Epithelial cell of proximal tubule (primary cell): ENCODE data around the gene MAST2. TPM values are rescaled to one million over a fixed set of nuclear protein-coding genes. Genes with fewer than 3 reads are reported as not detected.

ENCODE experiments used
- DNase-seq: peaks from one replicate; pipeline ENCODE4 v3.0.0-alpha.2; 2011; ENCODE audit warnings: low read depth
- H3K4me3 ChIP-seq: 2 replicates; pipeline ENCODE4 v1.5.1; 2011; ENCODE audit warnings: low read depth, mild to moderate bottlenecking, low read length
- total RNA-seq: library from RNA; depleted of rRNA; stranded (reverse); fragments of >200 nt; gene quantifications from 2 replicates; pipeline ENCODE4 v1.2.3, GENCODE V29; 2015
- TF ChIP-seq, protein P1 (sequence below): conservative IDR thresholded peaks from 2 replicates; pipeline ENCODE4 v1.5.1; 2012; ENCODE audit warnings: low read depth, mild to moderate bottlenecking, low read length

Gene MAST2
- total RNA-seq, 1 donor from 2014 or later: 30.3 TPM

DNA sequence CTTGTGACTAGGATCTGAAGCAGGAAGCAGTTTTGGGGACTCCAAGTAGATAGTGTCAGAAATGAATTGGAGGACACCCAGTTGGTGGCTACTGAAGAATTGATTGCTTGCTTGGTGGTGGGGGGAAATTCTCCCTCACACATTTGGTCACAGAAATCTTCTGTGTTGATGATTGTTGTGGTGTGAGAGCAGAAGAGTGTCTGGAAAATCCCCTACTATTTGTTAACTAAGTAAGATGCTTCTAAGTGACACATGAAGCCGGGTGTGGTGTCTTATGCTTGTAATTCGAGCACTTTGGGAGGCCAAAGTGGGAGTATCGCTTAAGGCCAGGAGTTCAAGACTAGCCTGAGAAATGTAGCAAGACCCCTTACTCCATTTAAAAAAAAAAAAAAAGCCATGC lies 30.4 kb upstream of the MAST2 start:
- no peak for DNase-seq
- TF ChIP-seq, protein P1, sequence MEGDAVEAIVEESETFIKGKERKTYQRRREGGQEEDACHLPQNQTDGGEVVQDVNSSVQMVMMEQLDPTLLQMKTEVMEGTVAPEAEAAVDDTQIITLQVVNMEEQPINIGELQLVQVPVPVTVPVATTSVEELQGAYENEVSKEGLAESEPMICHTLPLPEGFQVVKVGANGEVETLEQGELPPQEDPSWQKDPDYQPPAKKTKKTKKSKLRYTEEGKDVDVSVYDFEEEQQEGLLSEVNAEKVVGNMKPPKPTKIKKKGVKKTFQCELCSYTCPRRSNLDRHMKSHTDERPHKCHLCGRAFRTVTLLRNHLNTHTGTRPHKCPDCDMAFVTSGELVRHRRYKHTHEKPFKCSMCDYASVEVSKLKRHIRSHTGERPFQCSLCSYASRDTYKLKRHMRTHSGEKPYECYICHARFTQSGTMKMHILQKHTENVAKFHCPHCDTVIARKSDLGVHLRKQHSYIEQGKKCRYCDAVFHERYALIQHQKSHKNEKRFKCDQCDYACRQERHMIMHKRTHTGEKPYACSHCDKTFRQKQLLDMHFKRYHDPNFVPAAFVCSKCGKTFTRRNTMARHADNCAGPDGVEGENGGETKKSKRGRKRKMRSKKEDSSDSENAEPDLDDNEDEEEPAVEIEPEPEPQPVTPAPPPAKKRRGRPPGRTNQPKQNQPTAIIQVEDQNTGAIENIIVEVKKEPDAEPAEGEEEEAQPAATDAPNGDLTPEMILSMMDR: no peak
- no peak overlapping the region for H3K4me3 ChIP-seq

DNA sequence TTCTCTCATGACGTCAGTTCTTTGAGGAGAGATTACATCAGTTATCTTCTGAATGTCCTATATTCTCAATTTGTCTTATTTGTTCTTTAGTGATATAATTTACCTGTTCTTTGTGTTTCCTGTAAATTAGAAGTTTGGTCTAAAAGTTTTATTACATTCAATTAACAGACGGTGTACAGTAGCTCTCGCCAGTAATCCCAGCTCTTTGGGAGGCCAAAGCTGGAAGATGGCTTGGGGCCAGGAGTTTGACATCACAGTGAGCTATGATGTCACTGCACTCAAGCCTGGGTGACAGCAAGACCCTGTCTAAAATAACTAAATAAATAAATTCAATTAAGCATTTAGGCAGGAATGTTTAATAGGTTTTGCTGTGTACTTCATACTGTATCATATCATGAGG lies 27.6 kb upstream of the MAST2 start:
- TF ChIP-seq, protein P1: no peak
- no peak overlapping the region for H3K4me3 ChIP-seq
- DNase-seq: no peak

DNA sequence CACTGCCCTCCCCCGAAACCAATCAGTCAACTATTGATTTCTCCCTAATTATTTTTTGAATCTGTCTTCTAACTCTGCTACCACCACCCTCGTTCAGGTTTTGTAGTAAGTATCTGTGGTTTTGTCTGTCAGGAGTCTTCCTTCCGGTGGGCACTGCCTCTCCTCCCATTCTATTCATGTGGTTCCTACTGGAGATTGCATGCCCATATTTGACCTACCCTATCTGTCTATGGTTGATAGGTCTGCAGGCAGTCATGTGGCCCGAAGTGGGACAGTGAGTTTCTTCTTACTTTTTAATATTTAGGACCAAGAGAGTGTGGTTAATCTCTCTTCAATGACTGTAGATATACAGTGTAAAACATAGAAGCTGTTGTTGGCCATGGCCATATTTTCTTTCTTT lies 17.8 kb upstream of the MAST2 start:
- DNase-seq: no peak
- TF ChIP-seq, protein P1: no peak
- no peak overlapping the region for H3K4me3 ChIP-seq

DNA sequence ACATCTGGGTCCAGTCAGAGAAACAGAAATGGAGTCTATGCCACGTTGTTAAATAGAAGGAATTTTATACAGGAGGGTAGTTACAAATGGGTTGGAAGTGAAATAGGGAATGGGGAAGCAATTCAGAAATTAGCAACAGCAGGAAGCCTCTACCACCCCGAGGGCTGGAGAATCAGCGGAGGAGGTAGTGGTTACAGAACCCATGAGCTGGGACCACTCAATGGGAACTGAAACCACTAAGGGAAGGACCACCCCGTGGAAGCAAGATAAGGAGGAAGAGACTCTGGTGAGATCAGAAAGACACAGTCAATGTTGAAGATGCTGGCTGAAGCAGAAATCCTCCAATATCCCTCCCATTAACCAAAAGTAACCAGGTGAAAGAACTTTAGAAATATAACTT lies 15.5 kb upstream of the MAST2 start:
- TF ChIP-seq, protein P1: no peak
- no peak for DNase-seq
- no peak overlapping the region for H3K4me3 ChIP-seq

DNA sequence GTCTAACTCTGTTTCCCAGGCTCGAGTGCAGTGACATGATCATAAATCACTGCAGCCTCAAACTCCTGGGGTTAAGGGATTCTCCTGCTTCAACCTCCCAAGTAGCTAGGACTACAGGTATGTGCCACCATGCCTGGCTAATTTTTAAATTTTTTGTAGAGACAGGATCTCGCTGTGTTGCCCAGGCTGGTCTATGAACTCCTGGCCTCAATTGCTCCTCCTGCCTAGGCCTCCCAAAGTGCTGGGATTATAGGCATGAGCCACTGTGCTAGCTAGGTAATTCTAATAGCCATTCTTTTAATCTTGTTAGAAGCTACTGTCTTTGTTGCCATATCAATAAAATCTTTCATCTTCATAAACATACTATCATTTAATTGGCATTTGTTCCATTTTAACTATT lies 13.8 kb upstream of the MAST2 start:
- H3K4me3 ChIP-seq: no peak overlapping the region
- DNase-seq: no peak
- TF ChIP-seq, protein P1: no peak

DNA sequence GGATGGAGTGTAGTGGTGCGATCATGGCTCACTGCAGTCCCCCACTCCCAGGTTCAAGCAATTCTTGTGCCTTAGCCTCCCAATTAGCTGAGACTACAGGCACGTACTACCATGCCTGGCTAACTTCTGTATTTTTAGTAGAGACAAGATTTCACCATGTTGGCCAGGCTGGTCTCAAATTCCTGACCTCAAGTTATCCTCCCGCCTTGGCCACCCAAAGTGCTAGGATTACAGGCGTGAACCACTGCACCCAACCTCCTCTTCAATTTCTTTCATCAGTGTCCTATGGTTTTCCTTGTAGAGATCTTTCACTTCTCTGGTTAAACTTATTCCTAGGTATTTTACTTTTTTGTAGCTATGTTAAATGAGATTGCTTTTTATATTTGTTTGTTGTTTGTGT lies 10.7 kb upstream of the MAST2 start:
- DNase-seq: no peak
- TF ChIP-seq, protein P1: no peak
- no peak overlapping the region for H3K4me3 ChIP-seq

DNA sequence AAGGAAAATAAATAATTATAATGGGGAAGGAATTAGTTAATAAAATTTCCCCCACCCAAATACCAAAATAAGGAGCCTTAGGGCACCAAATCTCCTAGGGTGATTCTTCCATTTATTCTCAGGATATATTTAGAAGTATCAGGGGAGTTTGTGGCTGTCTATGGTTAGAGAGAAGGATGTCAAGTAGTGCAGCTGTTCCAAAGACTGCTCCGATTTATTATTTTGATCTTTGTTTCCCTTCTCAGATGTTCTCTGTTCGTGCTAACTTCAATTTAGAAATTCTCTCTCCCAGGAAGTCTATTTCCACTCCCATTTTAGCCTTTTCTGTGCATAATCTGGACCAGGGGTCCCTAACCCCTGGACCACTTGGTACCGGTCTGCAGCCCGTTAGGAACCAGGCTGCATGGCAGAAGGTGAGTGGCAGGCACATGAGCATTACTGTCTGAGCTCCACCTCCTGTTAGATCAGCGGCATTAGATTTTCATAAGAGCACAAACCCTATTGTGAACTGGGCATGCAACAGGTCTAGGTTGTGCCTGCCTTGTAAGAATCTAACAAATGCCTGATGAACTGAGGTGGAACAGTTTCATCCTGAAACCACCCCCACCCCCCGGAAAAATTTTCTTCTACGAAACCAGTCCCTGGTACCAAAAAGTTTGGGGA lies 9.3 kb upstream of the MAST2 start:
- H3K4me3 ChIP-seq: peak overlapping the region; percentile 39
- DNase-seq: no peak
- TF ChIP-seq, protein P1: peak; percentile 22
